Measurements from ENCODE around the gene AVPI1. TPM values are rescaled to one million over a fixed set of nuclear protein-coding genes. Genes with fewer than 3 reads are reported as not detected.

The AVPI1 gene
- total and polyA plus RNA-seq, 2 of the 13 experiments (the other 11 are each of a cell fraction or from before 2014, with no cell fraction given) = 39.8 to 61.2 TPM

GRCh38 chr10:97707134-97707861 is 20.3 kb upstream of the AVPI1 start (continued):
- no peak for TF ChIP-seq CHCHD3 (CRISPR knock-in tag; IDR thresholded peaks at IDR 0.05)
- TF ChIP-seq ZBTB20 (CRISPR knock-in tag; IDR thresholded peaks at IDR 0.05; ENCODE audit: borderline replicate concordance, low read depth) = no peak; the same call in 1 of the 2 replicates
- TF ChIP-seq ZNF703 (CRISPR knock-in tag; IDR thresholded peaks at IDR 0.05; ENCODE audit: borderline replicate concordance) = no peak; the same call in 1 of the 2 replicates
- no peak for TF ChIP-seq PBX2 (CRISPR knock-in tag; IDR thresholded peaks at IDR 0.05)
- no peak for TF ChIP-seq ZNF569 (CRISPR knock-in tag; IDR thresholded peaks at IDR 0.05; ENCODE audit: borderline replicate concordance)
- TF ChIP-seq FOXK2 (IDR thresholded peaks at IDR 0.05) = no peak
- TF ChIP-seq SSRP1 (CRISPR knock-in tag; IDR thresholded peaks at IDR 0.05) = no peak
- TF ChIP-seq ZNF576 (CRISPR knock-in tag; IDR thresholded peaks at IDR 0.05) = no peak
- no peak for TF ChIP-seq CREB3 (CRISPR knock-in tag; IDR thresholded peaks at IDR 0.05)
- TF ChIP-seq FOXO1 (CRISPR knock-in tag; IDR thresholded peaks at IDR 0.05) = peak; percentile 84
- peak; percentile 82; the same call in 1 of the 2 replicates for TF ChIP-seq YEATS4 (CRISPR knock-in tag; IDR thresholded peaks at IDR 0.05; ENCODE audit: borderline replicate concordance)
- peak; percentile 83; the same call in 1 of the 2 replicates for TF ChIP-seq ZNF292 (CRISPR knock-in tag; IDR thresholded peaks at IDR 0.05; ENCODE audit: borderline replicate concordance, low read depth)
- no peak for TF ChIP-seq ZBTB8A (CRISPR knock-in tag; IDR thresholded peaks at IDR 0.05; ENCODE audit: borderline replicate concordance, low read depth)
- TF ChIP-seq ZNF101 (CRISPR knock-in tag; IDR thresholded peaks at IDR 0.05; ENCODE audit: borderline replicate concordance, low read depth) = no peak
- TF ChIP-seq ZNF790 (CRISPR knock-in tag; IDR thresholded peaks at IDR 0.05; ENCODE audit: borderline replicate concordance) = no peak
- no peak for TF ChIP-seq NKX3-1 (CRISPR knock-in tag; IDR thresholded peaks at IDR 0.05)
- no peak for TF ChIP-seq TMF1 (CRISPR knock-in tag; IDR thresholded peaks at IDR 0.05; ENCODE audit: low read depth)
- no peak for TF ChIP-seq SYNCRIP (IDR thresholded peaks at IDR 0.05; ENCODE audit: insufficient read depth, low read depth, low read length)
- TF ChIP-seq ZNF879 (CRISPR knock-in tag; IDR thresholded peaks at IDR 0.05) = no peak
- 0 out of 2 replicates have a peak, but pooled peaks have one; percentile 38 for TF ChIP-seq ZNF235 (CRISPR knock-in tag; IDR thresholded peaks at IDR 0.05; ENCODE audit: borderline replicate concordance)
- TF ChIP-seq, protein P1, sequence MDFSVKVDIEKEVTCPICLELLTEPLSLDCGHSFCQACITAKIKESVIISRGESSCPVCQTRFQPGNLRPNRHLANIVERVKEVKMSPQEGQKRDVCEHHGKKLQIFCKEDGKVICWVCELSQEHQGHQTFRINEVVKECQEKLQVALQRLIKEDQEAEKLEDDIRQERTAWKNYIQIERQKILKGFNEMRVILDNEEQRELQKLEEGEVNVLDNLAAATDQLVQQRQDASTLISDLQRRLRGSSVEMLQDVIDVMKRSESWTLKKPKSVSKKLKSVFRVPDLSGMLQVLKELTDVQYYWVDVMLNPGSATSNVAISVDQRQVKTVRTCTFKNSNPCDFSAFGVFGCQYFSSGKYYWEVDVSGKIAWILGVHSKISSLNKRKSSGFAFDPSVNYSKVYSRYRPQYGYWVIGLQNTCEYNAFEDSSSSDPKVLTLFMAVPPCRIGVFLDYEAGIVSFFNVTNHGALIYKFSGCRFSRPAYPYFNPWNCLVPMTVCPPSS (IDR thresholded peaks at IDR 0.05) = no peak
- no peak for TF ChIP-seq FOXA1 (IDR thresholded peaks at IDR 0.05)
- peak; percentile 62 for TF ChIP-seq FOXA1 (CRISPR knock-in tag; IDR thresholded peaks at IDR 0.05)
- no peak for TF ChIP-seq ZNF20 (CRISPR knock-in tag; IDR thresholded peaks at IDR 0.05)
- TF ChIP-seq MEIS2 (CRISPR knock-in tag; IDR thresholded peaks at IDR 0.05) = no peak
- TF ChIP-seq GMEB1 (CRISPR knock-in tag; IDR thresholded peaks at IDR 0.05; ENCODE audit: borderline replicate concordance) = no peak

Data from HepG2 (cell line).